HT-29 (cell line): Measurements from ENCODE around the gene LMF1. TPM values are rescaled to one million over a fixed set of nuclear protein-coding genes. Genes with fewer than 3 reads are reported as not detected.

Experiments
- DNase-seq: peaks from one replicate; pipeline ENCODE4 v3.0.0-alpha.2; 2015; ENCODE audit warnings: low spot score
- total RNA-seq: library from RNA; depleted of rRNA; stranded (reverse); fragments of >200 nt; shearing (Covaris generic); gene quantifications from 2 replicates; pipeline ENCODE4 v1.2.3, GENCODE V29; 2014; rRNA removed

LMF1 gene
- 2.1 and 5.2 TPM in 2 replicates for total RNA-seq

DNA sequence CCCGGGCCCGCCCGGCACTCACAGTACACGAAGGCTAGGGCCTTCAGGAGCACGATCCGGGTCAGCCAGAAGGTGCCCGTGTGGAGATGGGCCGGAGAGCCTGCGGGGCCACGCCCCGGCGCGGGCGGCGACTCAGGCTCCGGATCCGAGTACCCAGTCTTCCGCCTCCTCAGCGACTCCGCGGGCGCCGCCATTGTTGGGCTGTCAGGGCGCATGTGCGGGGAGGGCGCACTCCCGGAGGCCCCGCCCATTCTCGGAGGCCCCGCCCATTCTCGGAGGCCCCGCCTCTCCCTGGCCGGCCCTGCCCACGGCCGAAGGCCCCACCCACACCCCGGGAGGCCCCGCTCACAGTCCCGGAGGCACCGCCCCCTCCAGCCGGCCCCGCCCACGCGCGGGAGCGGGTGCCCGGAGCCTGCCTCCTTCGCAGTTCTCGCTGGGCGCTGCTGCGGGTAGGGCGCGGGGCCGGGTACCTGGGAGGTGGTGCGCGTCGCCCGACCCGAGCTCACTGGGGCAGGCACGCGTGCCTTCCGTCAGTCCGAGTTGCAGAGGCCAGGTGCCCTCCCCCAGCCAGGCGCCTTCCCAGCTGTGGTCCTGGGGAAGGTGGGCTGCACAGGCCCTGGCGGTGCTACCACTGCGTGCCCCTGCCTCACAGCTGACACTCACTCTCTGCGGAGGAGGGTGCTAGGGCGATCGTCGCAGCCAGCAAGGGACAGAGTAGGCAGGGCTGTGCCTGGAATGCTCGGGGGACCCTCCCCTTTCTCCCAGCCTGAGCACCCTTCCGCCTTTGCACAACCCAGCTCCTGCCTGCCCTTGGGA is at the start of gene LMF1:
TSS of gene LMF1 (minus strand) at position 219 of the 816 bp plus-strand sequence. CDS start at position 215, 4 bp downstream.
- peak; percentile 87 for DNase-seq

DNA sequence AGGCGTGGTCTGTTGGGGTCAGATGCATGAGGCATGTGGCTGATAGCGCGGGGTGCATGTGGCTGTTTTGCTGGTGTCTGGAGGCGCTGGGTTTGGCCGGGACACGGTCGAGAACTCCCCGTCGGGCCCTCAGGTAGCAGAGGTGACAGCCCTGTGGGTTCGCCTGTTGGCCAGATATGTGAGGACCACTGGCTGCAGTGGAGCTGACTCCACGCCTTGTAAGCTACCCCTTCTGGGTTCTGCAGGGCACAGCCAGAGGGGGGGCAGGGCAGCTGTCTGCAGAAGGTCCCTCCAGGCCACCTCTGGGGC is 49.3 kb upstream of the LMF1 start:
- no peak for DNase-seq

DNA sequence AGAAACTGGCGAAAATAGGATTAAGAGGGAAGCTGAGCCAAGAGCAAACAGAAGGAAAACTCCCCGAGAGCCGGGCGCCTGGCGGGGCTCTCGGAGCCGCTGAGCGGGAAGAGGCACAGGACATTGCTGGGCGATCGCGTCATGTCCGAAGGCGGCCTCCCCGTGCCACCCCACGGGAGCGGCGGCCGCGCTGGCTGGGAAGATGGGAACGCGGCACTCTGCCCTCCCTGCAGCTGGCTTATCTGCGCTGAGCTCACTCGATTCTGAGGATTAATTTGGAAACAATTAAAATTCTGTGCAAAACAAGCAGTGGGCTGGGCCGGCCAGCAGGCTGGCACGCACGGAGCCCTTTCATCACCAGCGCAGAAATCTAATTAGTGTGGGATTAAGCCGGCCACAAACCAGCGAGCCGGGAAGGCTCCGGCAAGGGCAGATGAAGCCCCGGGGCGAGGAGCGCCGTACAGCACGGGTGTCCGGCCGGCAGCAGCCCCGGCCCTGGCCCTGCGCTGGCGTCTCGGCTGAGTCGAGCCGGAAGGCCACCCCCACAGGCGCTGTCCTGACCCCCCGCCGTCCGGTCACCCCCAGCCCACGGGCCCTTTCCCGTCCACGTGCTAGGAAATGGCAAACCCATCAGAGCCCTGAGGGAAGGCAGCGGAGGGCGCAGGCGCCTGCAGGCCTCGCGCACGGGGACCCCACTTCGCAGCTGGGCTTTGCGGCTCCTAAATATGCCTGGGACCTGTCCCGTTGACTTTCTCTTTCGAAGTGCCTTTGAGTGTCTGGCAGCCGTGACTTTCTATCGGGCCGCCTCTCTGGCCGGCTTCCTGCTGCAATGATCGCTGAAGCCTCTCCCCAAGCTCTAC is 48.7 kb upstream of the LMF1 start:
- DNase-seq: no peak

- no peak for DNase-seq
These were observed 47.8 kb upstream of the LMF1 start for GRCh38 chr16:1018447-1019198.

DNA sequence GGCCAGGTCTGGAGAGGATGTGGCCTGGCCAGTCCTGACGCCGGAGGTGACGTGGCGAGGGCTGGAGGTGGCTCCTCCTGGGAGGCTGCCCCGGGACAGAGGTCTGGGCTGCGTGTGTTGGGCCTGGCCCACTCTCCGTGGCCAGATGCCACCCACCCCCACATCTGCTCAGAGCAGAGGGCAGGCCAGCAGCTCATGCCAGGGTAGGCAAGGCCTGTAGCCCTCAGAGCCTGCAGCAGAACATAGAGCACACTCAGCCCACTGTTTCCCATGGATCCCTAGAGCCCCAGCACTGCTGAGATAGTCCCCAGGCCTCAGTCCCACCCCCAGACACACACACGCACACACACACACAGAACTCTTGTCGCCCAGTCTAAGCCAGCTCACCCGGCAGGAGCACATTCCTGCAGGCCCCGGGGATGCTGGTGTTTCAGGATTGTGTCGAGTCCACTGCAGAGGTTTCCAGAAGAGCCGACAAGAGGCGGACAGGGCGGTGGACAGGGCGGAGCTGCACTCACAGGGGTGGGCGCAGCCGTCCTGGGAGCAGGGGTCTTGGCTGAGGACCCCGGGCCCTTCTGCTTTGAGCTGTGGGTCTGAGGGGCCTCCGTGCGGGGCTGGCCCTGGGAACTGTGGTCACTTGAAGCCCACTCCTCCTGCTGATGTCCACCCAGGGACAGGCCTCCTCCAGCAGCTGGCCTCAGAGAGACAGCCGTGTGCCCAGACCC is 44.1 kb upstream of the LMF1 start:
- no peak for DNase-seq

- no peak for DNase-seq
These were observed 43.4 kb upstream of the LMF1 start for GRCh38 chr16:1014221-1014620.

DNA sequence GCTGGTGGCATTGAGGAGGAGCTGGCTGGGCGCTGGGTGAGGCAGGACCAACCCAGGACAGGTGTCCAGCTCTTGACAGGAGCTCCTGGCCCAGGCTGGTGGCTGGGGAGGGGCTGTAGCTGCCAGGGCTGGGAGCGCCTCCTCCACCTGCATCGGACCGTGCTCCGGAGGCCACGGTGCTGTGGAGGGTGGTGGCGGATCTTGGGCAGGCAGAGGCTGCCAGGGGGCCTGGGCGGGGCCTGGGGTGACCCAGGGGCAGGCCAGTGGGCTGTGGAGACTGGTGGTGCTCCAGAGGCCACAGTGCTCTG is 42.8 kb upstream of the LMF1 start:
- no peak for DNase-seq

GRCh38 chr16:1012722-1013592 is 42.2 kb upstream of the LMF1 start:
- no peak for DNase-seq

GRCh38 chr16:1012135-1012534 is 41.4 kb upstream of the LMF1 start:
- no peak for DNase-seq

GRCh38 chr16:1011316-1012082 is 40.7 kb upstream of the LMF1 start:
- no peak for DNase-seq

GRCh38 chr16:1010815-1011214 is 40.0 kb upstream of the LMF1 start:
- DNase-seq: no peak

GRCh38 chr16:1010251-1010650 is 39.5 kb upstream of the LMF1 start:
- no peak for DNase-seq

- DNase-seq: no peak
These were observed 38.8 kb upstream of the LMF1 start for GRCh38 chr16:1009358-1010150.

- no peak for DNase-seq
These were observed 37.3 kb upstream of the LMF1 start for GRCh38 chr16:1008085-1008484.

GRCh38 chr16:1007284-1007850 is 36.6 kb upstream of the LMF1 start:
- DNase-seq: no peak

DNA sequence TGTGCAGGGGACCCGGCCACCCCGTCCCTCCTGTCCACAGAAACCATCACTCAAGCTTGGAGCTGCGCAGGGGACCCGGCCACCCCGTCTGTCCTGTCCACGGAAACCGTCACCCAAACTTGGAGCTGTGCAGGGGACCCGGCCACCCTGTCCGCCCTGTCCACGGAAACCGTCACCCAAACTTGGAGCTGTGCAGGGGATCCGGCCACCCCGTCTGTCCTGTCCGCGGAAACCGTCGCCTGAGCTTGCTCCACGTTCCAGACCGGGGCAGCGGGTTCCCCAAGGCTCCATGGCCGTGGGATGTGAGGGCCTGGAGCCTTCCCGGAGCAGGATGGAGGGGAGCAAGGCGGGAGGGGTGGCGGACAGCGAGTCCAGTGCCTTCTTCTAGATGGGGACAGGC is 36.0 kb upstream of the LMF1 start:
- no peak for DNase-seq

- DNase-seq: no peak
These were observed 34.5 kb upstream of the LMF1 start for GRCh38 chr16:1005286-1005685.
